Endothelial cell of hepatic sinusoid (primary cell): ENCODE measurements around the gene C8G.

Experiments used
- in situ Hi-C: cut with HindIII; loops from 2 replicates; pipeline ENCODE4 v1.10.0; 2017; ENCODE audit warnings: low sequenced_read_pairs

The C8G gene

DNA sequence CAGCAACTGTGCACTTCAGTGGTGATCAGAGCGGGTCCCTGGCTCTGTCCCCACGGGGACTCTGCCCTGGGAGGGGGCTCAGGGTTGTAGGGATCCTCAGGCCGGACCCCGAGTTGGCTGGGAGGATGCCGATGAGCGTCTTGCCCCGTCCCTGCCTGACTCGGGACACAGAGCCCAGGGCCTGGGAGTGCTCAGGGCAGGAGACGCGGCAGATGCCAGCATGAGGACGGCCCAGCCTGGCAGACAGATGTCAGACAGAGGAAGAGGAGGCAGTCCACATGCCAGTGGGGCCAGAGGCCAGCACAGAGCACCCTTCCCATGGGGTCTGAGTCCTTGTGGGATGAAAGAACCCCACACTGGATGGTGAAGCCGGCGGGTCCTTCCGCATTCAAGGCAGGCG, 18.3 kb downstream of the C8G start:
- in situ Hi-C loops, result no loop called here

DNA sequence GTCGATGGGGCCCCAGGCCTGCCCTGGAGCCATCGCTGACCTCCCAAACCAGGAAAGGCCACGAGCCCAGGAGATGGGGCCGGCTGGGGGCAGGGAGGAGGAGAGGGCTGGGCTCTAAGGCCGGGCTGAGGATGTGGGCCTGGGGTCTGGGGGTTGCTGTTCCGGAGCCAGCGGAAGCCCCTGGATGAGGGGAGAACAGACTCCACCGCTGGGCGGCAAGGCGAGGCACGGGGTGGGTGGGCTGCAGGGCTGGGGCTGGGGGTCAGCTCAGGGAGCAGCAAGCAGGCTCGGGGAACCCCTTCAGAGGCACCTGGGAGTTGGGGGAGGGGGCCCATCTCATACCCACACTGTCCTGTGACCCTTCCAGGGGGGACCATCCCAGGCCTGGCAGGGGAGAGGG, 18.7 kb downstream of the C8G start:
- in situ Hi-C loops, result no loop called here

DNA sequence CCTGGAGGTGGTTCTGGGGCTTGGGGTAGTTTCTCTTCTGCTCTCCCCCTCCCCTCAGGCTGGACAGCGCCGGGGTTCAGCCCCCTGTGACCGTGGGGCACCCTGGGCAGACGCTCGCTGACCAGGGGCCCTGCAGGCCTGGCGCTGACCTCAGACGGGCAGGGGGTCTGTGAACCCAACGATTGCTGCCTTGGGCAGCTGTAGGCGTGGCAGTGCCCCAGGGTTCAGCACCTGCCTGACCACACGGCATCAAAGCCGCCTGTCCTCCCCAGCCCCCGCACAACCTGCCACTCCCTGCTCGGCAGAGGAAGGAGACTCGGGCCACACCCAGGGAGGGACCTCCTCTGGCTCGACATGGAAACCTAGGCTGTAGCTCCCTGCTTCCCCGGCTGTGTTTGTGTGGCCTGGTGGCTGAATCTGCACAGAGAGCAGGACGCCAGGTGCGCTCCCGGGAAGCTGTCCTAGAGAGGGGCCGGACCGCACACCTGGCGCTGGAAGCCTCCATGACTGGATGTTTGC, 19.2 kb downstream of the C8G start:
- in situ Hi-C loops, result no loop called here

DNA sequence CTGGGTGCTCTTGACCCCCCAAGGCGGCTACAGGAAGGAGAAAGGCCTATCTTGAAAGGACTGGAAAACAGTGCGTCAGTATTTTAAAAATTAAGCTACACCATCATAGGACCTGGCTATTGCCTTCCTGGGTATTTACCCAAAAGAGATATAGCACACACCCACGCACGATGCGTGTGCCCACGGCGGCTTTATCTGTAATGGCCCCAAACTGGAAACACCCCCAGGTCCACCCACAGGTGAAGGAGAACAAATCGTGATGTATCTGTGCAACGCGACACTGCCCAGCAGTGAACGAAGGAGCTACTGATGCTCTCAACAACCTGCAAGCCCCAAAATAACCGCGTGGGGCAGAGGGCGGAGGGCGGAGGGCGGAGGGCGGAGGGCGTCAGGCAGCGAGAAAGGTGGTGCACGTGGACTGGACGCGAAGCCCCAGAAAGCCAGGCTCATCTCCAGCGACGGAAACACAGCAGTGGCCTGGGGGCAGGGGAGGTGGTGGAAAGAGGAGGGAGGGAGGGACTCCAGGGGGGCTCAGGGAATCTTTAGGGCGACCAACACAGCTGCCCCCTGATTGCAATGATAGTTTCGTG, 19.9 kb downstream of the C8G start:
- in situ Hi-C loops, result no loop called here

DNA sequence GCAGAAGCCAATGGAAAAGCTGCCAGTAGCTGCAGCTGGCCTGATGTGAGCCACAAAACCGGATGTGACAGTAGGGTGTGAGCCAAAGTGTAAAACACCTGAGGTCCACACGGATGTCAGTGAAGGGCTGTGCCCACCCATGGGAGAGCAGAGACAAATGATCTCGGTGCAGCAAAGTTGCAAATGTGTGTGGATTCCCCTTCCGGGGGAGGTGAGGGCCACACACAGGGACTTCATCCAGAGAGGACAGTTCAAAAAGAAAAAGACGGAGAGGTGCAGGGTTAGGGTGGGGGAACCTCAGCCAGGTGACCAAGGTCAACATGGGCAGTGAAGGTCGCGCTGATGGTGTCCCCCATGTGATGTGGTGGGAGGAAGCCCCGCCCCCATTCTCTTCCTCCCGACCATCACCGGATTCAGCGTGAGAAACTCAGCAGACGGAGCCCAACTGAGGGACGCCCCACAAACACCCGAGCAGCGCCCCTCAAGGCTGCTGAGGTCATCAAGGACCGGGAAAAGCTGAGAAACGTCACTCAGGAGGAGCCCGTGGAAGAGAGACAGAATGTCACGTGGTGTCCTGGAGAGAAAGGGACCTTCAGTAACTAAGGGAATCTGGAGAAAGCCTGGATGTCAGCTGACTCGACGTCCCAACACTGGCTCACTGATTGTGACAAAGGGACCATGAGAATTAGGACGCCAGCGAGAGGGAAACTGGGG, 20.9 kb downstream of the C8G start:
- in situ Hi-C loops, result no loop called here

DNA sequence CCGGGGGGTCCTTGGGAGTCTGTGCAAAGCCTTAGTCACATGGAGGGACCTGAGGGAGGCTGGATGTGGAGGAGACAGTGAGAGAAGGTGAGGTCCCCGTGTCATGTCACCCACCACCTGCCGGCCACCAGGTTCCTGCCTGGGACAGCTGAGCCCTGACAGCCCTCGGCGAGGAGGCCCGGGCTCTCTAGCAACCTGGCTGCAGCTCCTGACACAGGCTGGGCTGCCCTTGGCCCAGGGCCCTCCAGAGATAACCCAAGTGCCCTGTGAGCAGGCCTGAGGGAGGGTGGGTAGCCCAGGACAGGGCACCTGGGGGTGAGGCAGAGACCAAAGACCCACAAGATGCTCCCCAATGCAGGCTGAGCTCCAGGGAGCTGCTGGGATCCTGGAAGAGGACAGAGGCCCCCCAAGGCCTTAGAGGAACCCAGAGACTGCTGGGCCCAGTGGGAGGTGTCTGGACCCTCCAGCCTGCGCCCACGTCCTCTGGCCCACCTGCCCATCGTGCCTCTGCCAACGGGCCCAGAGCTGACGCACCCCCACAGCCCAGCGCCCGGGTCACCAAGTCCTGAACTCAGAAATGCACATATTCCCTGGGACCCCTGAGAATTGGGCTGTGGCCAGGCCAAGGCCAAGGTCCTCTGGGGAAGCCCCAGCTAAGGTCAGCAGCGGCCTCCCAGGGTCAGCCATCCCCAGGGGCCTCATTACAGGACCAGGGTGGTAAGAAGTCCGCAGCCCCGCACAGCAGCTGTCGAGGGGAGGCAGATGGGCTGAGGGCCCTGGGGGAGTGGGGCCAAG, 23.5 kb downstream of the C8G start:
- in situ Hi-C loops, result no loop called here

DNA sequence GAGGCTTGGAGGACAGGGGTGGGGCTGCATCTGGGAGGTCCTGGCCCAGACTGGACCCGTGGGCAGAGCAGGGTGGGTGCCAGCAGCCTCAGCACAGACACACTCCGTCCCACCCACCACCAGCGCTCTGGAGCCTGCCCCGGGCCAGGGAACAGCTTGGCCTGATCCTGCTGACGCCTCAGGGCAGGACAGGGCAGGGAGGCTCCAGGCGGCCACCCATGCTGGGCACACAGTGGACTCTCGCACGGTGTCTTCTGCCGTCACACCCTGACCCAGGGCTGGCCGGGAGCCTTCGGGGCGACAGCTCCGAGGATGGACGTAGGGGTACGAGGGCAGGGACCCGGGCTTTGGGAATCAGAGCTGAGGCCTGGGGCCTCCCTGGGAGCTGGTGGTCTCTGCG, 24.1 kb downstream of the C8G start:
- in situ Hi-C loops, result no loop called here

DNA sequence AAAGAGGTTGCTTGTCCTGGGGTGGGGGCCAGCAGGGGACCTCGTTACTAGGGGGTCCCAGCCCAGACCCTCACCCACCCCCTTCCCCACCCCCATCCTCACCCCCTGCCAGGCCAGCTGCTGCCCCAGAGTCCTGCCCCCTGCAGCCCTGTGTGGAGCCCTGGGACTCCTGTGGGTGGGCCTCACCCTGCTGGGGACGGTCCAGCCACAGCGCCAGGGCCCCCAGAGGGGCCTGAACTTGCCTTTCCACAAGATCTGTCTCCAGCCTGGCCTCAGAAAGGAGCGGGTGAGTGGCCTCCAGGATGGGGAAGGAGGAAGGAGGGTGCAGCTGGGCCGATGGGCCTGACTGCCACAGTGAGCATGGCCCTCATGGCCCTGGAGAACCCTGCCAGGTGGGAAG, 24.7 kb downstream of the C8G start:
- in situ Hi-C loops, result loop anchor here (5.0 kb wide), 1 partner anchor 58 kb away; the partner anchor contains the start of gene ABCA2

DNA sequence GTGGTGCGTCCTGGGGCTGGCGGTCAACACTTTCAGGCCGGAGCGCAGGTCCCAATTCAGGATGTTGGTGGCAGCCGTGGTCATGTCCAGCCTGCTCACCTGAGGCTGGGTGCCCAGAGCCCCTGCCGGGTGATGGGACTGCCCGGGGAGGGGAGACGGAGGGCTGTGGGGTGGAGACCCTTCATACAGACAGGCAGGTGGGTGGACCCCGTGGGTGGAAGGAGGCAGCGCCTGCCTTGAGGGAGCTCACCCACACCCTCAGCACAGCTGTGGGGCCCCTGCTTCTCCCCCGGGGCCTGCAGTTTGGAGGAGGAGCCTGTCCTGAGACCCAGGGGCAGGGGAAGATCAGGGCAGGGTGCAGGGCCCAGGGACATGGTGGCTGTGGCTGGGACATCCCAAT, 25.3 kb downstream of the C8G start:
- in situ Hi-C loops, result loop anchor here (5.0 kb wide), 1 partner anchor 57 kb away; the partner anchor contains the start of gene ABCA2

DNA sequence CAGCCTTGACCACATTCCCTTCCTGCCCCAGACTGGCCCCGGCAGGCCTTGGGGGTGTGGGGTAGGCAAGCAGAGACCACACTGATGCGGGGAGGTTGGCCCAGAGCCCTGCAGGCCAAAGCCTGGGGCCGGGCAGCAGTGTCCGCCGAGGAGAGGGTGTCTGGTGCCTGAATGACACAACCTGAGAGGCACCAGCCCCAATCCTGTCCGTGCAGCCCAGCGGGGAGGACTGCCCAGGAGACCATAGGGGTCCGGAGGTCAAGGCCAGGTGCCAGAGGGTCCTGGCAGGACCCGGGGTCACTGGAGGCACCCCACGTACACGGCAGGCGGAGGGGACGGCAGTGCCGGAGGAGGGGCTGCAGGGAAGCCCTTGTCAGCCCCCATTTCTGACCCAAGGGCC, 26.7 kb downstream of the C8G start:
- in situ Hi-C loops, result loop anchor here (5.0 kb wide), 1 partner anchor 56 kb away; the partner anchor contains the start of gene ABCA2

DNA sequence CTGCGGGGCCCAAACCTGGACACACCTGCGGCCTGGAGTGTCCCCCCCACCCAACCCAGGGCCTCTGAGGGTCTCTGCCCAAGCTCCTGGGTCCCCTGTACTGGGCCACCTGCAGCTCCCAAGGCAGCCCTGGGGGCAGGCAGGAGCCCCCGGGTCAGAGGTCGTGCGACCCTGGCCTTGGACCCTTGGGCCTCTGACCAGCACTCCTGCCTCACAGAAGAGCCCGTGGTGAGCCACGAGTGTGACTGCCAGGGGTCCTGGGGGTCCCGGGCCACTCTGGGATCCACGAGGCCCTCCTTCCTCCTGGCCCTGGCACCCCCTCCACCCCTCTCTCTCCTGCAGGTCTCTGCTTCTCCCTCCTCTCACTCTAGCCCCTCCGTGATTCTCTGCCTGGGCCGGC, 27.3 kb downstream of the C8G start:
- in situ Hi-C loops, result loop anchor here (5.0 kb wide), 1 partner anchor 55 kb away; the partner anchor contains the start of gene ABCA2

DNA sequence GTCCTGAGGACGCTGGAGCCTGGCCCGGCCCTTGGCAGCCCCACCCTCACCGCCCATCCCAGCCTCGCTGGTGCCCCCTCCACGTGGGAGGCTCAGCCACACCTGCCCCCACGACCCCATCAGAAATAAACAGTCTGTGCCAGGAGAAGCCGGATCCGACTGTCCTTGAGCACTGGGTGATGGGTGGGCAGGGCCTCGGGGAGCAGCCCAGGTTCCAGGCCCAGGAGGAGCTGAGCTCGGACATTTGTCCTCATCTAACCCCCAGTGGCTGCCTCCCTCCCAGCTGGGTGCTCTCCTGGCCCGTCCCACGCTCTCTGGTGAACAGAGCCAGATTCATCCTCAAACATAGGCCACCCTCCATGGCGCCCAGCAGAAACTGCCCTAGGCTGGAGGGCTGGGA, 27.7 kb downstream of the C8G start:
- in situ Hi-C loops, result loop anchor here (5.0 kb wide), 1 partner anchor 55 kb away; the partner anchor contains the start of gene ABCA2

DNA sequence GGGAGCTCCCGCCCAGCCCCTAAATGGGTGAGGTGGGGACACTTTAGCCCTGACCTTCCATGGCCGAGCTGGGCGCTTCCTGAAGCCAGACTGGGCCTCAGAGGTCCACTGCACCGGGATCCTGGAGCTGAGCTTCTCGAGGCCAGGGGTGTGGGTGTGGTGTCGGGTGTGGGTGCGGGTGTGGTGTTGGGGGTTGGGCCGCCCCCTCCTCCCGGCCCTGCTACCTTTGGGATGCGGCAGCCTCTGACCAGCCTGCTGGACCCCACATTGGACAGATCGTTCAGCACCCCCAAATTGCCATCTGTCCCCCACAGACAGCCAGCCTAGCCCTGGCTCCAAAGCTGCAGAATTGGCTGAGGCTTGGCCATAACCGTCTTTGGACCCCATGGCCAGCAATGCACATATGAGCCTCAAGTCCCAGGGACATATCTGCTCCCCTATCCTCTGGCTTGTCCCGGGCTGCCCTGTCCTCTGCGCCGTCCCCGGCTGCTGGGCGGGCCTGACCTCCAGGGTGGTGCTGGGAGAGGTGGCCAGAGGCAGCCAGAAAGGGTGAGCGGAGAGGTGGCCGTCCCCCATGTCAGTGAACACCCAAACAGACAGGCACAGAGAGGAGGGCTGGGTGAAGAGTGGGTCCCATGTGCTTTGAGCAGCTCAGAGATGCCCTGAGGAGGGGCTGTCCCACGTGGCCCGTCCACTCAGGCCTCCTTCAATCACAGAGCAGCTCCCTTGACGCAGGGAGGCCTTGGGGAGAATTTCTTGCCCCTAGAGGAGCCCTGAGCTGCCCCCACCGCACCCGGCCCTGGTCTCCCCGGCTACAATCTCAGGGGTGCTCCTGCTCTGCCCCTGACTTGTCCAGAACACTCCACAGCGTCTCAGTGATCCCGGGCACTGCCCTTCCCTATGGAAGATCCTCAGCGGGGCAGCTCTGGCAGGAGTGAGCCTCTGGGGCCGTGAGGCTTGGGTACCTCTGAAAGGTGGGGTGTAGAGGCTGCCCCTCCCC, 28.9 kb downstream of the C8G start:
- in situ Hi-C loops, result loop anchor here (5.0 kb wide), 1 partner anchor 53 kb away; the partner anchor contains the start of gene ABCA2

DNA sequence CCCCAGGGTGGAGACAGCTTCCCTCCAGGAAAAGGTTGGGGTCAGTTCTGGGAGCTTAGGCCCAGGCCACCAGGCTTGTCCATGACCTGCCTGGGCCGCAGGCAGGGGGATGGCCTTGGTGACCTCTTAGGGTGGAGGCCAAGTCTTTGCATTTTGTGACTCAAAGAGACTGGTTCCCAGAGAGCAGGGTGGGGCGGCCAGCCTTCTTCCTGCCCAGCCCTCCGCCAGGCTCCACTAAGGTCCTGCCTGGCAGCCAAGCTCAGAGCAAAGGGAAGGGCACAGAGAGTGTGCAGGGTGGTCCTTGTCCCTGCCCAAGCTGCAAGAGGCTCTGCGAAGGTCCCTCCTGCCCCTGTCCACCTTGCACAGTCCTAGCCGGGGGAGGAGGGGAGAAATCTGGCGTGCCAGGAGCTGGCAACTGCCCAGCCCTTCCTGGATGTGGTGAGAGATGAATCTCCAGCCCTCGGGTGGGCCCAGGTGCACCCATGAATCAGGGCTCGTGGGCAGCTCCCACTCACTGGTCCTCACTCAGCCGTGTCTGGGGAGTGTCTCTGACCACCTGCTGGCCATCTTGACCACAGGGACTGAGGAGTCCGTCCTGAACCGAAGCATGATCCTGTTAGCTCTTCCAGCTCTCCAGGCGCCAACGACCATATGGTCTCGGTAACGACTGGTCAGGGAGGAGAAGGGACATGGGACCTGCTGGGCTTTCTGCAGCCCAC, 29.9 kb downstream of the C8G start:
- in situ Hi-C loops, result loop anchor here (5.0 kb wide), 1 partner anchor 52 kb away; the partner anchor contains the start of gene ABCA2

DNA sequence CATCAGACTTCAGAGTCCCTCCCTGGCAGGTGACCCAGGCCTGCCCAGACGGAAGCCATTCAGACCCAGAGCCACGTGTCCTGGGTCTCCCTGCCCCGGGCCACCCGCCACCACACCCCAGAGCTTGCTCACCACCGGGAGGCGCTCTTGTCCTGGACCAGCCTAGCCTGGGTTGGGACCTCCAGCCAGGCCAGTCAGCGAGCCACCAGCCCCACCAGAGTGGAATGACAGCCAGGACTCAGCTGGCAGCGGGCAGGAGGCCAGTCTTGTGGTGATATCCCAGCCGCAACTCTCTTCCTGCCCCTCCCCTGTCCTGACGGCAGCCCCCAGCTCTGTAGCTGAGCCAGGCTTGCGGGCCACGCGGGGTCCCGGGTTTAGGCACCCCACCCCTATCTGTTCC, 30.6 kb downstream of the C8G start:
- in situ Hi-C loops, result no loop called here

DNA sequence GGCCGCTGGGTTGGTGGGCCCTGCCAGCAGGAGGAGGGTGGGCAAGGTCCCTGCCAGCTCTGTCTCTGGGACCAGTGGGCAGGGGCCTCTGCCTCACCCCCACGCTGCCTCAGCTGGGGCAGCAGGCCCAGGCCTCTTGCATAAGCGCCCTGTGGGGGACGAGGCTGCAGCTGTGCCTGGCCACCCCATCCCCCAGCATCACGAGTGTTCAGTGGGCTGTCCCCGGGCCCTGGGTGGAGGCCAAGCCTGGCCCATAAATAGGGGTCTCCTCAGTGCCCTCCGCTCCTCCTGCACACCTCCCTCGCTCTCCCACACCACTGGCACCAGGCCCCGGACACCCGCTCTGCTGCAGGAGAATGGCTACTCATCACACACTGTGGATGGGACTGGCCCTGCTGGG, 32.2 kb downstream of the C8G start, which contains the start of gene PTGDS:
Gene PTGDS (plus strand): TSS at position 282 of the 400 bp plus-strand sequence. CDS start 75 bp downstream, at position 357.
- in situ Hi-C loops, result no loop called here

DNA sequence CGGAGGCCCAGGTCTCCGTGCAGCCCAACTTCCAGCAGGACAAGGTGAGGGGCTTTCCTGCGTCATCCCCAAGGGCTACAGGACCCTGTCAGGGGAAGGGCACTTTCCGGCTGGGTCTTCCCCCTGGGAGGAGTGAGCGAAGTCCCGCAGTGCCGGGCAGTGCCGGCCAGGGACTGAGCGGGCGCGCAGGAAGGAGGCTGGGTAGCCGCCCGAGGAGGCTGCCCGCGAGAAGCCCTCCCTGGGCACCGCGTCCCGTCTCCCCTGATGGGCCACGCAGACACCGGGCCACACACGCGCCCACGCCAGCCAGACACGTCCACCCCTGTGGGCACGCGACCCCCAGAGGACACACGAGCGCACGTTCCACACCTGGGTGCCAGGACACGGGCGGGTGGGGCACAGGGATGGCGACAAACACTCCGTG, 32.6 kb downstream of the C8G start:
- in situ Hi-C loops, result no loop called here

DNA sequence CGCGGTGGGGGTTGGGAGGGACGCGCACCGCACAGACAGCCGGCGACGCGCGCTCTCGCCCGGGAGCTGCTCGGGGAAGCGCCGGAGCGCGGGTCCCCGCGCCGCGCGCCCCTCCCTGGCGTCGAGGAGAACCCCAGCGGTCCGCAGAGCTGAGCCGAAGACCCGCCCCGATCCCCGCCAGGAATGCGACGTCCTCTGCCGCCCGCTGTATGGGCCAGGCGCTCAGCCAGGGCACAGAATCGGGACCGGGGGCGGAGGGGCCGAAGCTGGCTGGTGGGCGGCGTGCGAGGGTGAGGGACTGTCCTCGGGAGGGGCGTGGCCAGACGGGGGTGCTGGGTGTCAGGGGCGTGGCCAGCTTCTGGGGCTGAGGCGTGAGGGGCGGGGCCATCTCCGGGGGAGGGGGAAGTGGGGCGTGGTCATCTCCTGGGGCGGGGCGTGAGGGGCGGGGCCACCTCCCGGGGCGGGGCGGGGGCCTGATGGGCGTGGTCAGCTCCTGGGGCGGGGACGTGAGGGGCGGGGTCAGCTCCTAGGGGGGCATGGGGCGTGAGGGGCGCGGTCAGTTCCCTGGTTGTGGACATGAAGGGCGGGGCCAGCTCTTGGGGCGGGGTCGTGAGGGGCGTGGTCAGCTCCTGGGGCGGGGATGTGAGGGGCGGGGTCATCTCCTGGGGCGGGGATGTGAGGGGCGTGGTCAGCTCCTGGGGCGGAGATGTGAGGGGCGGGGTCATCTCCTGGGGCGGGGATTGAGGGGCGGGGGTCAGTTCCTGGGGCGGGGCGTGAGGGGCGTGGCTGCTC, 33.2 kb downstream of the C8G start:
- in situ Hi-C loops, result no loop called here
